Stimulated activated CD8-positive, alpha-beta memory T cell treated with anti-CD3 and anti-CD28 coated beads, Interleukin-15, amount 100 ng/mL, for 4 hours (primary cell): ENCODE data around the gene NR3C1.

Source experiments
- DNase-seq, 2 donors: peaks; one replicate each; pipeline ENCODE4 v3.0.0-alpha.2; 2020; ENCODE audit warnings: low read depth in 2 of 2

NR3C1 gene

DNA sequence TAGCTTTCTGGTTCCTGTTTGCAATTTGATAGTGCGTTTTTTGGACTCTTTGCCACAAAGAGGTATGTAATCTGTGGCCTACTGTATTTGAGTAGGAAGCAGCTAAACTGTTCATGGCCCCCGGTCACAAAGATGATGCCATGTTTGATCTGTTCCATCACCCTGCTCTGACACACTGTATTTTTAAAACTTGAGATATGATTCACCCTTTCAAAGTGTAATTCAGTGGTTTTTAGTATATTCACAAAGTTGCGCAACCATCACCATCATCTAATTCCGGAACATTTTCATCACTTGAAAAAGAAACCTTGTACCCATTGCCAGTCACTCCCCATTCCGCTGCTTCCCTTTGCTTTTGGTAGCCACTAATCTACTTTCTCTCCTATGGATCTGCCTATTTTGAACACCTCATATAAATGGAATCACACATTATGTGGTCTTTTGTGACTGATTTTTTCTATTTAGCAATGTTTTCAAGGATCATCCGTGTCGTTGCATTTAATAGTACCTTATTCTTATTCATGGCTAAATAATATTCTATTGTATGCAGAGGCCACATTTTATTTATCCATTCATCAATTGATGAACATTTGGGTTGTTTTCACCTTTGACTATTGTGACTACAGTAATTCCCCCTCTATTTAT lies 141.6 kb downstream of the NR3C1 start:
- DNase-seq, result no peak

DNA sequence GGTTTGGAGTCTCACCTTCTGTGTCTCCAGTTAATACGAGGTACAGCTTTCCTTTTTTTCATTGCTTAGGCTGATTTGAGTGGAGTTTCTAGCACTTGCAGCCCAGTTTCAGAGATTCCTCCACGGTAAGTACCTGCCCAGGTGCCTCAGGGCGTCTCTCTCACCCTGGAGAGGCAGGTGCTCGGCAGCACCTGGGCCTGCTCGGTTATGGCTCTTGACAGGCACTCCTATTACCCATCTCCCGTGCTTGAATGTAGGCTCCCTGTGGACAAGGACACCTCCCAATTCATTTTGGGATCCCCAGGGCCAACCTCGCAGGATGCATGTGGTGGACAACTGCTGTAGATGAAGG lies 144.3 kb downstream of the NR3C1 start:
- DNase-seq, result no peak

DNA sequence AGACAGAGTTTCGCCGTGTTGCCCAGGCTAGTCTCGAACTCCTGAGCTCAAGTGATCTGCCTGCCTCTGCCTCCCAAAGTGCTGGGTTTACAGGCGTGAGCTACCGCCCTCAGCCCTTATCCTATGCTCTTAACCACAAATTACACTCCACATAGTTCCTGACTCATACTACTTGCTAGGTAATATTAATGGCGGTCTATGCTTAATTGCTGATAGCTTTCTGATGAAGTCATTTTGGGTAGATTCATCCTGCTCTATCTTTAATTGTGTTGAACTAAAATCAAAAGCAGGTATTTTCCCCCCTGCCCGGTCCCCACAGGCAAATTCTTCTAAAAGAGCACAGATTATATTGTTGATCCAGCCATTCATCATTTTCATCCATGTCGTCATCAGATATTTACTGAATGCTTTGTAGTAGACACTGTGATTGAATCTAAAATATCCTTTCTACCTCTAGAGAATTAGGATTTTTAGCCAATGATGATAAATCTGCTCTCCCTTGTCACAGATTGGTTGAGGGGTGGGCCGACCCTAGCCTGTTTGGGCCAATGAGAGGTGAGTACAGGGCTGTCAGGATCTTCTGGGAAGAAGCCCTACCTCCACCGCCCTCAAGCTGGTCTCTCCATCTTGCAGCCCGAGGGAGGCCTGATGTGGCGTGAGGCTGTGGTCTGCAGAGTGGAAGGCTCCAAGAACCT lies 144.8 kb downstream of the NR3C1 start:
- DNase-seq, result no peak

DNA sequence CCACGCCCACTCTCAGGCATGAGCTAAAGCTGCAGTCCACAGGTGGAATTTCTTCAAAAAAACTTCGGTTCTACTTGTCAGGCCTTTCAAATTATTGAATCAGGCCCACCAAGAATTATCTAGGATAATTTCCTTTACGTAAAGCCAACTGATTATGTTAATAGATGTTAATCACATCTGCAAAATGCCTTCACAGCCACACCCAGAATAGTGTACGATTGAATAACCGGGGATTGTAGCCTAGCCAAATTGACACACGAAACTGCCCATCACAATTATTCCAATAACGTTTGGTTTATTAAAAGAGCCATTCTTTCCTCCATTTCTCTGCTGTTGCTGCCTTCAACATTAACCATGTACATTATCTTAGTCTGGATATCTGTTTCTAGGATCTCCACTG lies 148.7 kb downstream of the NR3C1 start:
- DNase-seq, result no peak

DNA sequence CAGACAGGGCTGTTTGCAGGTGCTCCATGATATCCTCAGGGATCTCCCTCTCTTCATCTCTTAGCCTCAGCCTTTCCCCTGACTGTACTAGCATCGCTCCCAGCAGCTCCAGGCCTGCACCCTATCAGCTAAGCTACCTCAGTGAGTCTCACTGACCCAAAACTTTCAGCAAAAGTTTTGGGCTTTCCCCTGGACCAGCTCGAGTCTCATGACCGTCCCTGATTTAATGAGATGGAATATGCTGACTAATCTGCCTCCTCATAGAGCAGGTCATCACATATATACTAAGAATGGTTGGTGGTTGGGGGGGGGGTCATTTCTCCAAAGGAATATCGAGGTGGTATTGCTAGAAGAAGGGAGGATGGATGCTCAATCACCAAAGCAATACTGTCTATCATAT lies 151.5 kb downstream of the NR3C1 start:
- no peak for DNase-seq

DNA sequence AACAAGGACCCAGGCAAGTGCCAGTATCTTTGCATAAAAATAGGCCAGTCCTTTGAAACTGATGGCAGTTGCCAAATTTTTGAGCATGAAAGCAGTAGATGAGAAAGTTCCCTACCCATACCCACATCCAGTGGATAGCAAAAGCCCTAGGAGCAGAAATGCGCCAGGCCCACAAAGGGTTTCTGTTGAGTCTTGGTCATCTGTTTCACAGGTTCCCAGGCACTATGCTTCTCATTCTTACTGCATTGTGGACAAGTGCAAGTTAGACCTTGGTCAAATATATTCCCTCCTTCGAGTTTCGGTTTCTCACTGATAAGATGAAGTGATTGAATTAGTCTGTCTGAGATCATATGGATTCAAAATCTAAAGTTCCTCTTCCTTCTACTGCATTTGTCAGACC lies 152.3 kb downstream of the NR3C1 start:
- DNase-seq, result no peak

DNA sequence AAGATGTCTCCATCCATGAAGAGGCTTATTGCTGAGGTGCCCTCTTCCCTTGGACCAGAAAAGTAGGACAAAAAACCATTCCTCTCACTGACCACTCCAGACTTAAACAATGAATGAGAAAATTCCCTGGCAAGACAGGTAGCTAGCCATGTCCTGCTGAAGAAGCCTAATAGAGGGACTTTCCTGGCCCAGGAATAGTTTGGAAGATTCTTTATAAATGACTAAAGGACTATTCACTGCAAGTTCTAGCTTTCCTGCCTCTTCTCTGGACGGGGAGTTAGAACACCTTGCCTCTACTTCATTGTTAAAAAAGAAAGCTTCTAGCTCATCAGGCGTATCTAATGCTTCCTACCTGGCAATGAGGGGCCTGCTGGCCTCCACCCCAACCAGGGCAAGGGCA lies 153.6 kb downstream of the NR3C1 start:
- no peak for DNase-seq

DNA sequence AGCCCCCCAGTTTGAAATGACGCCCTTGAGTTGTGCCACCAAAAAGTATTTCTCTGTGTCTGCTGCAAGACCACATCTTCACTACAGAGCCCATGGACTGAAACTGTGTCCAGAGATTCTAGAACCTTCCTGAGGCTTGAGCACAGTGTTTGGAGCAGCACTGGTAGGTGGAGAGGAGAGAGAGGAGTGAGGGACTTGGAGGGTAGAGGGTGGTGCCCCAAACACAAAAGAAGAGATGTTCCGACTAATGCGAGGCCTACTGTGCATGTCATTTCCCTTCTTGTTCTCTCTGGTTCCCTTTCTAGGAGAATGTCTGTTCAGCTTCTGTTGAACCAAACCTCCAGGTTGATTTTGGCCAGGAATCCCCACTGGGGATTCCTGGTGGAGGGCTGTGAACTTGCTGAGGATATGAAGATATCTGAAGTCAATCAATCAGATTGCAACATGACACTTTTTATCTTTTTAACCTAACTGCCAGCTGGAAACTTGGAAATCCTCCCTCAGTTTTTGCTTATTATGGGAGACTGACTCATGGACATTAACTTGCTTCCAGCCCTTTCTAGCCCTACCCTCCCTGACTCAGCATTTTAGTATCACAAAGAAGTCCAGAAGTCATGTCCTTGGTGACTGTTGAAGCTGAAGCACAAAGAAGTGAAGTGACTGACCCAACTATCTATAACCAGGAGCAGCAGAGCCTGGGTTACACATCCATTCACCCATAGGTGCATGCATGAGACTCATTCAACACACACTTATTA lies 154.5 kb downstream of the NR3C1 start:
- DNase-seq, result no peak

DNA sequence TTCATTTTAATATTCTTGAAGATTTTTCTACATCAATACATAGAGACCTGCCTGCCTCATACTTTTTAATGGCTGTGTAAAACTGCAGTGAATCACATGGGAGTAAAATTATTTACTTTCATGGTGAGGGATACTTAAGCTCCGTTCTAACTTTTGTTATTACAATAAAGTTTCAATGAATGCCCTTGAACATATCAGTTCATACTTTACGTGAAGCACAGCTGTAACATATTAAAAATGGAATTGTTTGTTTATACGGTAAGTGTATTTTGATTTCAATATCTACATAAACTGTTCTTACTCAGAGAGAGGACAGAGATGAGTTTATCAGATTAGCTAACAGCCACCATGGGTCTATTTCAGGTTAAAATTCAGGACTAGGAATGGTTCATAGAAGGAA lies 155.1 kb downstream of the NR3C1 start:
- no peak for DNase-seq

DNA sequence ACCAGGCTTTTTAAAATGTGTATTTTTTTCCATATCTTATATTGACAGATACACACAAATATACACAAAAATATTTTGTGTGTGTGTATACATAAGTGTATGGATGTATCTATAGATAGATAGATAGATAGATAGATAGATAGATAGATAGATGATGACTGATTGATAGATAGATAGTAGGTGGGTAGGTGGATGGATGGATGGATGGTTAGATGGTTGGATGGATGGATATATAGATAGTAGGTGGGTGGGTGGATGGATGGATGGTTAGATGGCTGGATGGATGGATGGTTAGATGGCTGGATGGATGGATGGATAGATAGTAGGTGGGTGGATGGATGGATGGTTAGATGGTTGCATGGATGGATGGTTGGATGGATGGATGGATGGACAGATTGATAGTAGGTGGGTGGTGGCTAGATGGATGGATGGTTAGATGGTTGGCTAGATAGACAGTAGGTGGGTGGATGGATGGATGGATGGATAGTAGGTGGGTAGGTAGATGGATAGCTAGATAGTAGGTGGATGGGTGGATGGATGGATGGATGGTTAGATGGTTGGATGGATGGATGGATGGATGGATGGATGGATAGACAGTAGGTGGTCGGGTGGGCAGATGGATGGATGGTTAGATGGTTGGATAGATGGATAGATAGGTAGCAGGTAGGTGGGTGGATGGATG lies 156.2 kb downstream of the NR3C1 start:
- no peak for DNase-seq

DNA sequence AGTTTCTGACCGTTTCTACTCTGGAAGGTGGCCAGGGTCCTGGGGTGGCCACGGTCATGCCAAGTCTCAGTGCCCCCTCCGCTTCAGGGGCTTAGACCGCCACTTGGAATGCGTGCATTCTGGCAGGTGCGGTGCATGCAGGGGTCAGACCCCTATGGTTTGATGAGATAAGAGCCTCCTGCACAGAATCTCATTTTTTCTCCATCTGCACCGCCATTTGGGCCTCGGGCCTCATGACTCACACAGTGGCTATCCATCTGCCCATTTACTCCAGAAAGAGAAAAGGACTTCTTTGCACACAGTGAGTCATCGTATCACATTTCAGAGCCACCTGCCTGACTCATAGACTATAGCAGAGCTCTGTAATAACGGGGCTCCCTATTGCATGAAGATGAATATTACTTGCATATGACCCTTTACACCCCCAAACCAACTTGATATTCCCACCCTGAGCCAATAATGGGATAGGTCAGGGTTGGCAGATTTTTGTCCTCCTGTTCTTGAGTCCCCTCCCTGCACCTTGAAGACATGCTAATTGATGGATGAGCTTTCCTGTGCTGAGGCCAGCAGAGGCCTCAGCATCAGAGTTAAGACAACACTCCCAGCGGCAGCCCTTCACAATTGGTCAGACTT lies 157.4 kb downstream of the NR3C1 start:
- DNase-seq, result no peak

DNA sequence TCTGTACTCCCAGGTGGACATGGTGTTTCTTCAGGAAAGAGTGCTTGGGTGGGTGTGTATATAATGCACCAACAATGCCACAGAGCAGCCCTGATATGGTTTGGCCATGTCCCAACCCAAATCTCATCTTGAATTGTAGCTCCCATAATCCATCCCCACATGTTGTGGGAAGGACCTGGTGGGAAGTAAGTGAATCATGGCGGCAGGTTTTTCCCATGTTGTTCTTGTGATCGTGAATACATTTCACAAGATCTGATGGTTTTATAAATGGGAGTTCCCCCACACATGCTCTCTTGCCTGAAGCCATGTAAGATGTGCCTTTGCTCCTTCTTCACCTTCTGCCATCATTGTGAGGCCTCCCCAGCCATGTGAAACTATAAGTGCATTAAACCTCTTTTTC lies 158.5 kb downstream of the NR3C1 start:
- no peak for DNase-seq

DNA sequence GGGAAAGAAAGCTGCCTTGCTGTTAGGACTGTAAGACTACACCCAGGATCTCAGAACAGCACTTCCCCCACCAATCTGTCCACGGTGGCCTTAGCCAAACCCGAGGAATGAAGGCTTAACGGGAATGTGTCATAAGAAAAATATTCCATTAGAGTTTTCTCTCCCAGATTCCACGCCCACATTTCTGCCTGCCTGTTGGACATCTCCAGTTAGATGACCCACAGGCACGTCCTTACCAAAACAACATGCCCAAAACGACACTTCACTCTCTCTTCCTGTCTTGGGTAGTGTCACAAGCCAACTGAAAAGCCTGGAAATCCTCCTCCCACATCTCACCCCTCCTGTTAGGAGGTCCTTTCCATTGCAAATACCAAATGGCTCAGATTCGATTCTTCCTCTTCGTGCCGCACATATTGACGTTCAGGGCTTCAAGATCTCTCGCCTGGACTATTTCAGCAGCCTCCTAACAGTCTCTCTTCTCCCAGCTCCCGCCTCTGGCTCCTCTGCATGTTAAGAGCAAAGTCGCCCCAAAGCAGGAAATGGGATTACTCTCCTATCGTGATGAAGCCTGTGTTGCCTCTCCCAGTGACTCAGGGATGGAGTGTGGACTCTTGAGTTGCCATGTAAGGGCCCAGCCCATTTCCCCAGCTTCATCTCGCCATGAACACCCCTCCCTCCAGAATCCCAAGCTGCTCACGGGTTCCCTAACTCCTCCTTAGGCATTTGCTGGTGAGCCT lies 159.3 kb downstream of the NR3C1 start:
- DNase-seq, result no peak

DNA sequence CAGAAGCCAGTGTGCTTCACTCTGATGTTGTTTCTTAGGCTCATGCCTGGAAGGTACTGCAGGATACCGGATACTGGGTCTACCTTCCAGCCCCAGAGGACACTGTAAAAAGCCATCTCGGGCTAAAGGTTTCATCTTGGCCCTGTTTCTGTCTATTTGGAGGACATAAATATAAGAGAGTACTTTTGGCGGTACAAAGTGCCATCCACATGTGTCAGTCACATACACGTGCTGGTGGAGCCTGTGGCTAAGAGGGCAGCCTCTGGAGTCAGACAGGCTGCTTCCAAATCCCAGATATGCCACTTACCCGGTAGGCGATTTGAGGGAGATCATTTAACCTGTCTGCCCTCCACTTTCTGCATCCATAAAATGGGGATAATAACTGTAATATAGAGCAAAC lies 160.4 kb downstream of the NR3C1 start:
- DNase-seq, result no peak

DNA sequence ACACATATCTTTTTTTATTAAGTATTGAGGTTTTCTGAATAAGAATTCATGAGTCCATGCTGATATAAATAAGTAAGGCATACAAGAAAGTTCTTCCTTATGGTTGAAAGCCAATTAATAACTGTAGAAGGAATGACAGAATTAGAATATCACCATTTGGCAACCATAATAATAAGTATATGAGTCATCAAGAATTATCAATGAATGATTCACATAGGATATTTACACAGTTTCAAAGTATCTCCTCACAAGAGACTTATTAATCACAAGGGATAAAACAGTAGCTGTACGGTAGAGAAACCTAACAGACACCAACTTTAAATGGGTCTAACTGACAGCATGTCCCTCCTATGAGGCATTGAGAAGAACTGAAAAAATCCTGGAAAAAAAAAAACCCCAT lies 161.6 kb downstream of the NR3C1 start:
- DNase-seq, result no peak

DNA sequence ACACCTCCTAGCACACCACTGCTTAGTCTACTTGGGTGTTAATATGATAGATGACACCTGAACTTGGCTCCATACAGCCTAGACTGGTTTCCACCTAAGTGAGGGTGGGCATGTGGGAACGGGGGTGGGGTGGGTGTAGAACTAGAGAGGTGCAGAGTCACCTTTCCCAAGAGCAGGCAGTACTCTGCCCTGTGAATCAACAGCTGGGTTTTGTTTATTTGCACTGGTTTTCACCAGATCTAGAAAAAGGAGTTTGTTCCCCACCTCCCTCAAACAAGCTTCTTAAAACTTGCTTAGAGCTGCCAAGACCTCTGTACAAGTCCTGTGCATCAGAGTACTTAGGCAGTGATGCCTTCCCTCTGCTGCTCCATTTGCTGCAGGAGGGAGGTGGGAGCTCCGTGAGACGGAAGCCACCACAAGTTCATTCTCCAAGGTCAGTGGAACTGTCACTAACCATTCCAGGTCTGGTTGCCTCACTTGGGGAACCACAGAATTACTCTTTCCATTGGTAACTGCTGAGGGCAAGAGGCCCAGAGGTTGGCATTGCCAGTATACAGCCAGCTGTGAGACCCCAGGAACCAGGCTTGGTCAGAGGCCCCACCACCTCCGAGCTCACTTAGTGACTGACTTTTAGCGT lies 163.5 kb downstream of the NR3C1 start:
- DNase-seq, result no peak

DNA sequence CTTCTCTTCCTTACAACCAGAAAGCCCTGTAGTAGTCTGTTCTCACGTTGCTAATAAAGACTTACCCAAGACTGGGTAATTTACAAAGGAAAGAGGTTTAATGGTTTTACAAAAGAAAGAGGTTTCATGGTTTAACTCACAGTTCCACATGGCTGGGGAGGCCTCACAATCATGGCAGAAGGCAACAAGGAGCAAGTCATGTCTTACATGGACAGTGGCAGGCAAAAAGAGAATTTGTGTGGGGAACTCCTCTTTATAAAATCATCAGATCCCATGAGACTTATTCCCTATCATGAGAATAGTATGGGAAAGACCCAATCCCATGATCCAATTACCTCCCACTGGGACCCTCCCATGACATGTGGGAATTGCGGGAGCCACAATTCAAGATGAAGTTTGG lies 164.9 kb downstream of the NR3C1 start:
- DNase-seq, result no peak

DNA sequence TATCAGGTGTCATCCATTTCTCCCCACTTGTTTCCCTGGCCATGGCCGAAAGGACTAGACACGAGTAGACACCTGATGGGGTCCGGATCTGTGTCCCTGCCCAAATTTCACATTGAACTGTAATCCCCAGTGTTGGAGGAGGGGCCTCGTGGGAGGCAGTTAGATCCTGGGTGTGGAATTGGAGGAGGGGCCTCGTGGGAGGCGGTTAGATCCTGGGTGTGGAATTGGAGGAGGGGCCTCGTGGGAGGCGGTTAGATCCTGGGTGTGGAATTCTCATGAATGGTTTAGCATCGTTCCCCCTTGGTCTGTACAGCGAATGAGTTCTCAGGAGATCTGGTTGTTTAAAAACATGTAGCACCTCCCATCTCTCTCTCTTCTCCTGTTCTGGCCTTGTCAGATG lies 165.8 kb downstream of the NR3C1 start:
- DNase-seq, result no peak

DNA sequence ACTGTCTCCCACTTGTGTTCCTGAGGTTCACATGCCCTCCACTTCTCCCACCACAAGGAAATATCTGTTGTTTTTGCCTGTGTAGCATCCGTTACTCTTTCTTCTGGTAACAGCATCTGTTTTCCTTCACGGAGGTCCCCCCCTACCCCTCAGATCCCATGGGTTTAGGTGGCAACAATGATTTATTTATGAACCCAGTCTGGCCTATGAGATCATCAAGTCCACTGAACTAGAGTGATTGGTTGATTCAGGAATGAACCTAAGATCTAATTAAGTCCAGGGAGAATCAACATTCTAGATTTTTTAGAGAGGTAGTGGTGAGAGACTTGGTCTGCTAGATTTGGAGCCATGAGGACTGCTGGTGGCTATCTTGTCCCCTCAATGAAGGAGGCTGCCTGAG lies 166.8 kb downstream of the NR3C1 start:
- no peak for DNase-seq

DNA sequence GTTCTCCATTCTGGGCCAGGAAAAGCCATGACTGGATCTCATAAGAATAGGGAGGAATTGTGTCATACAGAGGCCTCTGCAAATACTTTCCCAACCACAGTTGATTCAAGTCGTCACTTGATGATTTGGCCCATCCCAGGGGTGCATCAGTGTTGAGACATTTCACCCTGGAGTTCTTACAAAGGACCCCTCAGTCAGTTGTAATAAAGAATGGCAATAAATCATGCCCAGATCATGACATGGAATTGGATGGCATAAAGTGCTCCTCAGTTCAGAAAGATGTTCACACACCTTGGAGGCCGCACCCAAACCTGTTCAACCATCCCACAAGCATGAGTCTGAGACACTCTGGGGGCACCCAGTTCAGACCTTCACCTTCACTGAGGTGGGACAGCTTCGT lies 168.1 kb downstream of the NR3C1 start:
- DNase-seq, result no peak
